Measurements from ENCODE around the gene GOLM1. TPM values are rescaled to one million over a fixed set of nuclear protein-coding genes. Genes with fewer than 3 reads are reported as not detected.
"Not testable (repeated sequence)": the region's sequence is repeated elsewhere in the genome, so short reads cannot be mapped to it uniquely, and the experiment has no call there.

The GOLM1 gene
- total and polyA plus RNA-seq, 4 donors: 7.9 to 28.5 (median 13.2) TPM

DNA sequence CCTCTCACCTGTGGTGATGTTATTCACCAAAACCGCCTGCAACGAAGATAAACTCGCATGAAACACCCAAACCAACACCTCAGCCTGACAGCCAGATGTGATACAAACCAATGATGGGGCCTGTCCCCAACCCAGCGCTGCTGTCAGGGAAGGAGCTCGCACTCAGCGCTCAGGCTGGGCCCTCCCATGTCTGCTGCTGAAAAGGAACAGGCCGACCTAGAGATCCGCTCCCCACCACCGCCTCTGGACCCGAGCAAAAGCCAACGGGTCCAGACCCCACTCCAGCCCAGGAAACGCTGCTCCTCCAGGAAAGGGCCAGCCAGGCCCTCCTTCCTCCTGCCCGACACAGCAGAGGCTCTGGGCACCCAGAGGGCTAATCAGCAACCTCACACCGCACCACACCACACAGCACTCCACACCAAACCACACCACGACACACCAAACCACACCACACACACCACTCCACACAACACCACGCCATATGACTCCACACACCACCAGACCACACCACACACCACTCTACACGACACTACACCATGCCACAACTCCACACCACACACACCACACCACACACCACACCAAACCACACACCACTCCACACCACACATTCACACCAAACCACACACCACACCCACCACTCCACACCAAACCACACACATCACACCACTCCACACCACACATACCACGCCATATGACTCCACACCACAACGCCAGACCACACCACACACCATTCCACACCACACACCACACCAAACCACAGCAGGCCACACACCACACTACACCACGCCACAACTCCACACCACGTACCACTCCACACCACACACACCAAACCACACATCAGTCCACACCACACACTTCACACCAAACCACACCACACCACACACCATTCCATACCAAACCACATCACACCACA lies 46.5 kb downstream of the GOLM1 start:
- H3K27me3 ChIP-seq (ENCODE audit: control insufficient read depth in 4 of 4, insufficient read depth in 4 of 4, low read length in 3 of 4): no peaks in the 10 kb centered on the region
- TF ChIP-seq NR2F2 (IDR thresholded peaks at IDR 0.05) (no peak), EGR1 (IDR thresholded peaks at IDR 0.05; ENCODE audit: low read depth in 2 of 2) (no peak), FOXA1 (IDR thresholded peaks at IDR 0.05) (no peak), HNF4G (IDR thresholded peaks at IDR 0.05) (no peak), SP1 (IDR thresholded peaks at IDR 0.05) (no peak), HNF4A (conservative IDR thresholded peaks at IDR 0.05) (no peak), RXRA (IDR thresholded peaks at IDR 0.05) (no peak), JUND (IDR thresholded peaks at IDR 0.05) (no peak), GABPA (IDR thresholded peaks at IDR 0.05 in 1 of 2, conservative IDR thresholded peaks at IDR 0.05 in 1 of 2) (no peak), RAD21 (IDR thresholded peaks at IDR 0.05) (no peak)
- TF ChIP-seq, protein P1, sequence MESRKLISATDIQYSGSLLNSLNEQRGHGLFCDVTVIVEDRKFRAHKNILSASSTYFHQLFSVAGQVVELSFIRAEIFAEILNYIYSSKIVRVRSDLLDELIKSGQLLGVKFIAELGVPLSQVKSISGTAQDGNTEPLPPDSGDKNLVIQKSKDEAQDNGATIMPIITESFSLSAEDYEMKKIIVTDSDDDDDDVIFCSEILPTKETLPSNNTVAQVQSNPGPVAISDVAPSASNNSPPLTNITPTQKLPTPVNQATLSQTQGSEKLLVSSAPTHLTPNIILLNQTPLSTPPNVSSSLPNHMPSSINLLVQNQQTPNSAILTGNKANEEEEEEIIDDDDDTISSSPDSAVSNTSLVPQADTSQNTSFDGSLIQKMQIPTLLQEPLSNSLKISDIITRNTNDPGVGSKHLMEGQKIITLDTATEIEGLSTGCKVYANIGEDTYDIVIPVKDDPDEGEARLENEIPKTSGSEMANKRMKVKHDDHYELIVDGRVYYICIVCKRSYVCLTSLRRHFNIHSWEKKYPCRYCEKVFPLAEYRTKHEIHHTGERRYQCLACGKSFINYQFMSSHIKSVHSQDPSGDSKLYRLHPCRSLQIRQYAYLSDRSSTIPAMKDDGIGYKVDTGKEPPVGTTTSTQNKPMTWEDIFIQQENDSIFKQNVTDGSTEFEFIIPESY (IDR thresholded peaks at IDR 0.05): no peak
- TF ChIP-seq, protein P2, sequence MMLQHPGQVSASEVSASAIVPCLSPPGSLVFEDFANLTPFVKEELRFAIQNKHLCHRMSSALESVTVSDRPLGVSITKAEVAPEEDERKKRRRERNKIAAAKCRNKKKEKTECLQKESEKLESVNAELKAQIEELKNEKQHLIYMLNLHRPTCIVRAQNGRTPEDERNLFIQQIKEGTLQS (IDR thresholded peaks at IDR 0.05): no peak
- TF ChIP-seq, protein P3, sequence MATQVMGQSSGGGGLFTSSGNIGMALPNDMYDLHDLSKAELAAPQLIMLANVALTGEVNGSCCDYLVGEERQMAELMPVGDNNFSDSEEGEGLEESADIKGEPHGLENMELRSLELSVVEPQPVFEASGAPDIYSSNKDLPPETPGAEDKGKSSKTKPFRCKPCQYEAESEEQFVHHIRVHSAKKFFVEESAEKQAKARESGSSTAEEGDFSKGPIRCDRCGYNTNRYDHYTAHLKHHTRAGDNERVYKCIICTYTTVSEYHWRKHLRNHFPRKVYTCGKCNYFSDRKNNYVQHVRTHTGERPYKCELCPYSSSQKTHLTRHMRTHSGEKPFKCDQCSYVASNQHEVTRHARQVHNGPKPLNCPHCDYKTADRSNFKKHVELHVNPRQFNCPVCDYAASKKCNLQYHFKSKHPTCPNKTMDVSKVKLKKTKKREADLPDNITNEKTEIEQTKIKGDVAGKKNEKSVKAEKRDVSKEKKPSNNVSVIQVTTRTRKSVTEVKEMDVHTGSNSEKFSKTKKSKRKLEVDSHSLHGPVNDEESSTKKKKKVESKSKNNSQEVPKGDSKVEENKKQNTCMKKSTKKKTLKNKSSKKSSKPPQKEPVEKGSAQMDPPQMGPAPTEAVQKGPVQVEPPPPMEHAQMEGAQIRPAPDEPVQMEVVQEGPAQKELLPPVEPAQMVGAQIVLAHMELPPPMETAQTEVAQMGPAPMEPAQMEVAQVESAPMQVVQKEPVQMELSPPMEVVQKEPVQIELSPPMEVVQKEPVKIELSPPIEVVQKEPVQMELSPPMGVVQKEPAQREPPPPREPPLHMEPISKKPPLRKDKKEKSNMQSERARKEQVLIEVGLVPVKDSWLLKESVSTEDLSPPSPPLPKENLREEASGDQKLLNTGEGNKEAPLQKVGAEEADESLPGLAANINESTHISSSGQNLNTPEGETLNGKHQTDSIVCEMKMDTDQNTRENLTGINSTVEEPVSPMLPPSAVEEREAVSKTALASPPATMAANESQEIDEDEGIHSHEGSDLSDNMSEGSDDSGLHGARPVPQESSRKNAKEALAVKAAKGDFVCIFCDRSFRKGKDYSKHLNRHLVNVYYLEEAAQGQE (IDR thresholded peaks at IDR 0.05): no peak
- TF ChIP-seq, protein P4, sequence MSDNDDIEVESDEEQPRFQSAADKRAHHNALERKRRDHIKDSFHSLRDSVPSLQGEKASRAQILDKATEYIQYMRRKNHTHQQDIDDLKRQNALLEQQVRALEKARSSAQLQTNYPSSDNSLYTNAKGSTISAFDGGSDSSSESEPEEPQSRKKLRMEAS (IDR thresholded peaks at IDR 0.05): no peak
- TF ChIP-seq, protein P5, sequence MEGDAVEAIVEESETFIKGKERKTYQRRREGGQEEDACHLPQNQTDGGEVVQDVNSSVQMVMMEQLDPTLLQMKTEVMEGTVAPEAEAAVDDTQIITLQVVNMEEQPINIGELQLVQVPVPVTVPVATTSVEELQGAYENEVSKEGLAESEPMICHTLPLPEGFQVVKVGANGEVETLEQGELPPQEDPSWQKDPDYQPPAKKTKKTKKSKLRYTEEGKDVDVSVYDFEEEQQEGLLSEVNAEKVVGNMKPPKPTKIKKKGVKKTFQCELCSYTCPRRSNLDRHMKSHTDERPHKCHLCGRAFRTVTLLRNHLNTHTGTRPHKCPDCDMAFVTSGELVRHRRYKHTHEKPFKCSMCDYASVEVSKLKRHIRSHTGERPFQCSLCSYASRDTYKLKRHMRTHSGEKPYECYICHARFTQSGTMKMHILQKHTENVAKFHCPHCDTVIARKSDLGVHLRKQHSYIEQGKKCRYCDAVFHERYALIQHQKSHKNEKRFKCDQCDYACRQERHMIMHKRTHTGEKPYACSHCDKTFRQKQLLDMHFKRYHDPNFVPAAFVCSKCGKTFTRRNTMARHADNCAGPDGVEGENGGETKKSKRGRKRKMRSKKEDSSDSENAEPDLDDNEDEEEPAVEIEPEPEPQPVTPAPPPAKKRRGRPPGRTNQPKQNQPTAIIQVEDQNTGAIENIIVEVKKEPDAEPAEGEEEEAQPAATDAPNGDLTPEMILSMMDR (IDR thresholded peaks at IDR 0.05; ENCODE audit: low read depth, low read length, missing input control): no peak
- H3K4me1 ChIP-seq (ENCODE audit: control insufficient read depth in 4 of 4, insufficient read depth in 4 of 4, low read length in 3 of 4): peaks cover 0 to 1% (median 0%) of the 10 kb centered on the region in 4 donors
- no peak overlapping the region for H3K4me3 ChIP-seq (ENCODE audit: low read depth in 1 of 3, low read length in 3 of 3)
- H3K9ac ChIP-seq (ENCODE audit: low read depth in 1 of 2, low read length in 2 of 2): no peak overlapping the region
- no peaks in the 10 kb centered on the region for H3K9me3 ChIP-seq (ENCODE audit: control insufficient read depth in 4 of 4, low read length in 3 of 4)
- no peak for DNase-seq (ENCODE audit: low spot score)
- no peak overlapping the region for H3K27ac ChIP-seq (ENCODE audit: low read depth in 1 of 2, low read length in 2 of 2)
- no peaks in the 10 kb centered on the region for H3K36me3 ChIP-seq (ENCODE audit: control insufficient read depth in 4 of 4, insufficient read depth in 3 of 4, low read depth in 1 of 4, low read length in 3 of 4)
- WGBS: 91% methylated on average over 21 of the region's 21 CpGs

DNA sequence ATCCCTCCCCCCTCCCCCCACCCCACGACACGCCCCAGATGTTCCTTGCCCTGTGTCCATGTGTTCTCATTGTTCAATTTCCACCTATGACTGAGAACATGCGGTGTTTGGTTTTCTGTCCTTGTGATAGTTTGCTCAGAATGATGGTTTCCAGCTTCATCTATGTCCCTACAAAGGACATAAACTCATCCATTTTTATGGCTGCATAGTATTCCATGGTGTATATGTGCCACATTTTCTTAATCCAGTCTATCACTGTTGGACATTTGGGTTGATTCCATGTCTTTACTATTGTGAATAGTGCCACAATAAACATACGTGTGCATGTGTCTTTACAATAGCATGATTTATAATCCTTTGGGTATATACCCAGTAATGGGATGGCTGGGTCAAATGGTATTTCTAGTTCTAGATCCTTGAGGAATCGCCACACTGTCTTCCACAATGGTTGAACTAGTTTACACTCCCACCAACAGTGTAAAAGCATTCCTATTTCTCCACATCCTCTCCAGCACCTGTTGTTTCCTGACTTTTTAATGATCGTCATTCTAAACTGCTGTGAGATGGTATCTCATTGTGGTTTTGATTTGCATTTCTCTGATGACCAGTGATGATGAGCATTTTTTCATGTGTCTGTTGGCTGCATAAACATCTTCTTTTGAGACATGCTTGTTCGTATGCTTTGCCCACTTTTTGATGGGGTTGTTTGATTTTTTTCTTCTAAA lies 51.2 kb downstream of the GOLM1 start:
- not testable (repeated sequence) for DNase-seq (ENCODE audit: low spot score); H3K9me3 ChIP-seq (ENCODE audit: control insufficient read depth in 4 of 4, low read length in 3 of 4); H3K4me1 ChIP-seq (ENCODE audit: control insufficient read depth in 4 of 4, insufficient read depth in 4 of 4, low read length in 3 of 4); H3K27ac ChIP-seq (ENCODE audit: low read depth in 1 of 2, low read length in 2 of 2); H3K4me3 ChIP-seq (ENCODE audit: low read depth in 1 of 3, low read length in 3 of 3); H3K9ac ChIP-seq (ENCODE audit: low read depth in 1 of 2, low read length in 2 of 2); H3K27me3 ChIP-seq (ENCODE audit: control insufficient read depth in 4 of 4, insufficient read depth in 4 of 4, low read length in 3 of 4); H3K36me3 ChIP-seq (ENCODE audit: control insufficient read depth in 4 of 4, insufficient read depth in 3 of 4, low read depth in 1 of 4, low read length in 3 of 4)
- WGBS: 92% methylated on average over 6 of the region's 7 CpGs
